Aorta (tissue), 5 donors: ENCODE measurements around the gene SLC12A4. TPM values are rescaled to one million over a fixed set of nuclear protein-coding genes. Genes with fewer than 3 reads are reported as not detected.
"Not testable (repeated sequence)": the region's sequence is repeated elsewhere in the genome, so short reads cannot be mapped to it uniquely, and the experiment has no call there.

Experiments
- ATAC-seq: fragments of 200-7000 bp; cut with Tn5 transposase; one replicate; pipeline ENCODE4 v1.9.1; 2022; ENCODE audit warnings: moderate library complexity; ENCODE audit not compliant: low FRiP score
- DNase-seq, 2 donors: peaks; one replicate each; pipeline ENCODE4 v3.0.0-alpha.2; 2020
- H3K27ac ChIP-seq, 2 donors: one replicate each; pipeline ENCODE4 v1.5.1; 2013; ENCODE audit warnings: low read length in 2 of 2, mild to moderate bottlenecking in 2 of 2, moderate library complexity in 2 of 2, control low read depth in 1 of 2, inconsistent platforms in 1 of 2, low read depth in 1 of 2
- H3K27me3 ChIP-seq, 2 donors: one replicate each; pipeline ENCODE4 v1.6.1; 2013; ENCODE audit warnings: control low read depth in 1 of 2, low read length in 1 of 2, mild to moderate bottlenecking in 1 of 2, moderate library complexity in 1 of 2; ENCODE audit not compliant: insufficient read depth in 2 of 2, control insufficient read depth in 1 of 2
- H3K36me3 ChIP-seq, 2 donors: one replicate each; pipeline ENCODE4 v1.6.1; 2013; ENCODE audit warnings: control low read depth in 1 of 2, low read length in 1 of 2, mild to moderate bottlenecking in 1 of 2; ENCODE audit not compliant: insufficient read depth in 2 of 2, control insufficient read depth in 1 of 2
- H3K4me1 ChIP-seq, 2 donors: one replicate each; pipeline ENCODE4 v1.6.1; 2013; ENCODE audit warnings: low read length in 2 of 2, control low read depth in 1 of 2, mild to moderate bottlenecking in 1 of 2, moderate library complexity in 1 of 2; ENCODE audit not compliant: insufficient read depth in 2 of 2, control insufficient read depth in 1 of 2
- H3K4me3 ChIP-seq, 2 donors: one replicate each; pipeline ENCODE4 v1.5.1; 2013; ENCODE audit warnings: low read length in 2 of 2, control low read depth in 1 of 2, mild to moderate bottlenecking in 1 of 2
- H3K9me3 ChIP-seq: one replicate; pipeline ENCODE4 v1.6.1; 2013; ENCODE audit warnings: mild to moderate bottlenecking, low read length; ENCODE audit not compliant: control insufficient read depth
- WGBS, 2 donors: extraction: QIAGEN DNeasy Blood & Tissue Kit; methylation state at CpG; one replicate each; pipeline ENCODE4 v1.1.7; 2013; 5-methylcytosine and 5-hydroxymethylcytosine counted together
- intact Hi-C, 2 donors: fragments of 100-400 bp; cut with DNase I; formaldehyde crosslinking; loops; one replicate each; pipeline versions ENCODE4 v1.14.2 to v1.15.0; 2022
- polyA plus RNA-seq, 2 donors: library from polyadenylated mRNA; stranded (reverse); fragments of 200-250 nt; gene quantifications; one replicate each; pipeline ENCODE4 v1.2.3, GENCODE V29; 2013
- total RNA-seq, 2 donors: library from RNA; stranded (reverse); fragmentation: NEBNext Ultra II Directional; extraction: Animal tissue kit (Norgen Biotek cat#: 25700); gene quantifications; one replicate each; pipeline ENCODE4 v1.2.1, GENCODE V29; 2021
- donor health status: healthy with polysubstance abuse.
- donor health status: Bipolar disorder and iron deficiency.
- donor health status: DM: no; HTN: no; CAD: no.
- donor health status: DM: no; HTN: no; CAD: no.
- donor health status: DM: yes; HTN: yes; CAD: no.

Gene SLC12A4
- total and polyA plus RNA-seq, 4 donors: 15.8 to 139 (median 106) TPM

- no peaks in the 10 kb centered on the region for H3K4me1 ChIP-seq
- ATAC-seq: no peak
- H3K9me3 ChIP-seq: no peaks in the 10 kb centered on the region
- 68 to 71% methylated on average over 4 of the region's 4 CpGs for WGBS, 2 donors
- intact Hi-C loops: no loop called here
- H3K27ac ChIP-seq: no peak overlapping the region
- H3K27me3 ChIP-seq: no peaks in the 10 kb centered on the region
- no peaks in the 10 kb centered on the region for H3K36me3 ChIP-seq
- DNase-seq: no peak
- H3K4me3 ChIP-seq: no peak overlapping the region
Measured at GRCh38 chr16:67917852-67918236, 50.6 kb downstream of the SLC12A4 start.

DNA sequence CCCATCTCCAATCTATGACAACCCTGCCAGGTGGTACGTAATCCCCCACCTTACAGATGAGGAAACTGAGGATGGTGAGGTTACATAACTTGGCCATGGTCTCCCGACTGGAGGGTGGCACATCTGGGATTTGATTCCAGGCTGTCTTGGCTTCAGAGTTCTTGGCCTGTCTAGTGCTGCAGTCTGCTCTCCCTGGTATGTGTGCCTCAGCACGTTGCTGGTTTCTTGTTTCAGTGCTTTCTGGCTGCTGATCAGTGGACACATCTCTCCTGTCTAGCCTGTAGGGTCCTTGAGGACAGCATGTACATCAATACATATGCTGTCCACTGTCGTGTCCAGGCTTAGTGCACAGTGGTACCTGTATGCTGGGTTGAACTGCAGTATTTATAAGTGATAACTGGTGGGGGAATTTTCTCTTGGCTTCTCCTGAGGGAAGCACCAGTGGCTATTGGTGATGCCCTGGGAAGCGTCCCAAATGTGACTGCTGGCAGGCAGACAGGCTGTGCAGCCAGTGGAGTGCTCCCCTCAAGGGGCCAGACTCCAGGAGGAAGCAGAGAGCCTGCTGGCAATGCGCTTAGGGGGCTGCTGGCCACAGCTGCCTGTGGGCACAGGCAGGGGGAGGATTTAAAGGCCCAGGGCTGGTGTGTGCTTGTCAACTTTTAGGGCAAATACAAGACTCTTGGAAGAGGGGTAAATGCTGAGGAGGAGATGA is 51.1 kb downstream of the SLC12A4 start:
- 7 to 12% methylated on average over 6 of the region's 6 CpGs for WGBS, 2 donors
- peak overlapping the region in 1 of 2 donors; percentile 13 for H3K27ac ChIP-seq
- no peaks in the 10 kb centered on the region for H3K36me3 ChIP-seq
- ATAC-seq (peak; percentile 20), DNase-seq (no peak)
- H3K9me3 ChIP-seq: no peaks in the 10 kb centered on the region
- H3K4me3 ChIP-seq: no peak overlapping the region
- no peaks in the 10 kb centered on the region for H3K27me3 ChIP-seq
- H3K4me1 ChIP-seq: no peaks in the 10 kb centered on the region
- intact Hi-C loops: no loop called here

DNA sequence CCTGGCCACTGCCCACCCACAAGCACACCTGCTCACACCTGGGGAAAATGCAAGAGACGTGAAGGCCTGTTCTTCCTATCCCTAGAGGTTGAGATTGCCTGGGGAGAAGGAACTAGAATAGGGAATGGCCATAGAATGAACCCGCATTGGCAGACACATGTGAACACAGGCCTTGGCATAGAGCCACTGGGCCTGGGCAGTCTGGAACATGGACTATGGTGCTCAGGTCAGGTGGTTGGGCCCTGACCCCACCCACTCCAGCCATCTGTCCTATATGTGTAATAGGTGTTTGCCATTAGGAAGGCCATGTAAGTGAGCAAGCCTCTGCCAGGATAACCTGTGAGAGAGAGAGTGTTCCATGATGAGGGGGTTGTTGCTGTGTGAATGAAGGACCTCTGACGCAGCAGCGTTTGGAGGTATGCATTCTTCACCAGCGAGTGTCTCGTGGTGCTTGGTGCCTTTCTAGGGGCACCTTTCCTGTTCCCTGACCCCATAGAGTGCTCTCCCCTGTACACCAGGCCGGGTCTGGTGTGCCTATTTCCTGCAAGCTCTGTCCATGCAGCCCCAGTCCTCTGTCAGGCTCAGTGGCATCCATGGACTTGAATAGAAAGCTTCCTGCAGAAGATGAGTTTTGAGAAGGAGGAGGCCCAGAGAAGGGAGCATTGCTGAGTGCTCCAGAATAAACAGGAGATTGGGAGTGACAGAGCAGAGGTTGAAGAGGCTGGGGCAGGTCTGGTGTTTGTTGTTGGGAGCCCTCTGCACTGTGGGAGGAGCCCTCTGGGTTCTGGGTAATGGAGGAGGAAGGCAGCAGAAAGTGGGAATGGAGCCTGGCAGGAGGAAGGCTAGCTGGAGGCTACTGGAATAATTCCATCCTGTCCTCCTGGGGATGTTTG is 52.4 kb downstream of the SLC12A4 start:
- Histone ChIP-seq H3K4me3 (no peak overlapping the region), H3K27ac (no peak overlapping the region), H3K9me3 (no peaks in the 10 kb centered on the region), H3K27me3 (no peaks in the 10 kb centered on the region), H3K36me3 (no peaks in the 10 kb centered on the region), H3K4me1 (no peaks in the 10 kb centered on the region)
- WGBS, 2 donors: 69 to 77% methylated on average over 7 of the region's 7 CpGs
- intact Hi-C loops: no loop called here
- ATAC-seq (no peak), DNase-seq (no peak)

- intact Hi-C loops, H3K36me3 ChIP-seq, H3K4me1 ChIP-seq: not testable (repeated sequence)
Measured at GRCh38 chr16:67915496-67915769, 53.0 kb downstream of the SLC12A4 start.

DNA sequence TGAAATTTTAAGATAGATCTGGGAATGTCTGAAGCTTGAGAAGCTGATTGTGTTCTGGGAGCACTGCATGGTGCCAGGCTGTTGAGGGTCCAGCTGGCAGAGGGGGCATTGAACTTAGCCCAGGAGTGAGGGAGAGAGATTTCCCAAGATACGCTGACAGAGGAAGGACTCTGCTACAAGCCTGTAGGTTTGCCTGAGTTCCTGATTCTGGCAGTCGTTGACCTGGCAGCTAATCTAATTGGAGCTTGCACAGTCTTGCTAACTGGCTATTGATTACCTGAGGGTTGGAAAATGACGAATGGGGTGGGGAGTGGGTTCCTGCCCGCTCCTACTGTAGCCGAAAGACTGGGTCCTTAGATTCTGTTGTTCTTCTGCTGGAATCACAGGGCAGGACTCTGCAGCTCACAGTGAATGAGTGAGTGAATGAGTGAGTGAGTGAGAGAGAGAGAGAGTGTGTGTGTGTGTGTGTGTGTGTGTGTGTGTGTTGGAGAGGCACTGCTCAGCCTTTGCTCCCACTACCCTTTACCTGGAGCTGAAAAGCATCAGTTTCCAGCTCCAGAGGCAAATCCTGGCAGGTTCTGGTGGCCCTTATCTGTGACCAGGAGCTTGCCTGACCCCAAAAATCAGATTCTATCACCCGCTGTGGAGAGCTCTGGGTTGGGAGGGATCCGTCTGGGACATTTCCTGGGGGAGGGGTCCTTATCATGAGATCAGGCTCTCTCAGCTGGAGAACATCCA is 53.5 kb downstream of the SLC12A4 start:
- DNase-seq (no peak), ATAC-seq (no peak)
- no peaks in the 10 kb centered on the region for H3K9me3 ChIP-seq
- intact Hi-C loops: no loop called here
- no peak overlapping the region for H3K27ac ChIP-seq
- no peaks in the 10 kb centered on the region for H3K27me3 ChIP-seq
- 58 to 70% methylated on average over 7 of the region's 7 CpGs for WGBS, 2 donors
- H3K4me1 ChIP-seq: no peaks in the 10 kb centered on the region
- H3K4me3 ChIP-seq: no peak overlapping the region
- no peaks in the 10 kb centered on the region for H3K36me3 ChIP-seq

More at GRCh38 chr16:67915496-67915769, 53.0 kb downstream of the SLC12A4 start:
- DNase-seq, ATAC-seq, H3K27me3 ChIP-seq, H3K27ac ChIP-seq, H3K4me3 ChIP-seq, H3K9me3 ChIP-seq: not testable (repeated sequence)
- WGBS, 2 donors: 58 to 77% methylated on average over 1 to 2 of the region's 2 CpGs

DNA sequence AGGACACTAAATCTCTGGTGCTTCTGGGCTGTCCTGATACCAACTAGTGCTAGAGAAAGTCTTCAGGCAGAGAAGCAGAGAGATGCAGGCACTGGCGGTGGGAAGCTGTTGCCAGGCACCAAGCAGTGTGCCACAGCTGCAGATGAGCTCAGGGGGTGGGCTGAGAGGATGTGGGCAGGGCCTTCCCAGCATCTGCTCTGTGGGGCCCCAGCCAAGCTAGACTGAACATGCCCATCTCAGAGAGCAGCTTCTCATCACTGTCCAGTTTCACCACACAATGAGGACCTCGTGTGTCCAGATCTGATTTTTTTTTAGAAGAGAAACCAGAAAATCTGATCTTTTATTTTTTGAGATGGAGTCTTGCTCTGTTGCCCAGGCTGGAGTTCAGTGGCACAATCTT is 58.3 kb downstream of the SLC12A4 start:
- peaks cover 0 to 7% of the 10 kb centered on the region in 2 donors for H3K36me3 ChIP-seq
- no peak overlapping the region for H3K27ac ChIP-seq
- WGBS, 2 donors: 66 to 67% methylated on average over 2 of the region's 2 CpGs
- H3K4me3 ChIP-seq: no peak overlapping the region
- no peak for ATAC-seq
- H3K9me3 ChIP-seq: no peaks in the 10 kb centered on the region
- no peak for DNase-seq
- intact Hi-C loops: no loop called here
- H3K4me1 ChIP-seq: no peaks in the 10 kb centered on the region
- no peaks in the 10 kb centered on the region for H3K27me3 ChIP-seq

DNA sequence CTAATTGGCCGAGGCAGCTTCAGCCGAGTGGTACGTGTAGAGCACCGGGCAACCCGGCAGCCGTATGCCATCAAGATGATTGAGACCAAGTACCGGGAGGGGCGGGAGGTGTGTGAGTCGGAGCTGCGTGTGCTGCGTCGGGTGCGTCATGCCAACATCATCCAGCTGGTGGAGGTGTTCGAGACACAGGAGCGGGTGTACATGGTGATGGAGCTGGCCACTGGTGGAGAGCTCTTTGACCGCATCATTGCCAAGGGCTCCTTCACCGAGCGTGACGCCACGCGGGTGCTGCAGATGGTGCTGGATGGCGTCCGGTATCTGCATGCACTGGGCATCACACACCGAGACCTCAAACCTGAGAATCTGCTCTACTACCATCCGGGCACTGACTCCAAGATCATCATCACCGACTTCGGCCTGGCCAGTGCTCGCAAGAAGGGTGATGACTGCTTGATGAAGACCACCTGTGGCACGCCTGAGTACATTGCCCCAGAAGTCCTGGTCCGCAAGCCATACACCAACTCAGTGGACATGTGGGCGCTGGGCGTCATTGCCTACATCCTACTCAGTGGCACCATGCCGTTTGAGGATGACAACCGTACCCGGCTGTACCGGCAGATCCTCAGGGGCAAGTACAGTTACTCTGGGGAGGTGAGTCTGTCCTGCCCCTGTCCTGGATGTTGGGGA is 59.2 kb downstream of the SLC12A4 start:
- Histone ChIP-seq H3K27me3 (no peaks in the 10 kb centered on the region), H3K36me3 (peaks cover 0 to 7% of the 10 kb centered on the region in 2 donors), H3K4me3 (no peak overlapping the region), H3K4me1 (no peaks in the 10 kb centered on the region), H3K27ac (no peak overlapping the region), H3K9me3 (no peaks in the 10 kb centered on the region)
- ATAC-seq: no peak
- intact Hi-C loops: no loop called here
- no peak for DNase-seq
- WGBS, 2 donors: 94% methylated on average over 36 of the region's 36 CpGs

DNA sequence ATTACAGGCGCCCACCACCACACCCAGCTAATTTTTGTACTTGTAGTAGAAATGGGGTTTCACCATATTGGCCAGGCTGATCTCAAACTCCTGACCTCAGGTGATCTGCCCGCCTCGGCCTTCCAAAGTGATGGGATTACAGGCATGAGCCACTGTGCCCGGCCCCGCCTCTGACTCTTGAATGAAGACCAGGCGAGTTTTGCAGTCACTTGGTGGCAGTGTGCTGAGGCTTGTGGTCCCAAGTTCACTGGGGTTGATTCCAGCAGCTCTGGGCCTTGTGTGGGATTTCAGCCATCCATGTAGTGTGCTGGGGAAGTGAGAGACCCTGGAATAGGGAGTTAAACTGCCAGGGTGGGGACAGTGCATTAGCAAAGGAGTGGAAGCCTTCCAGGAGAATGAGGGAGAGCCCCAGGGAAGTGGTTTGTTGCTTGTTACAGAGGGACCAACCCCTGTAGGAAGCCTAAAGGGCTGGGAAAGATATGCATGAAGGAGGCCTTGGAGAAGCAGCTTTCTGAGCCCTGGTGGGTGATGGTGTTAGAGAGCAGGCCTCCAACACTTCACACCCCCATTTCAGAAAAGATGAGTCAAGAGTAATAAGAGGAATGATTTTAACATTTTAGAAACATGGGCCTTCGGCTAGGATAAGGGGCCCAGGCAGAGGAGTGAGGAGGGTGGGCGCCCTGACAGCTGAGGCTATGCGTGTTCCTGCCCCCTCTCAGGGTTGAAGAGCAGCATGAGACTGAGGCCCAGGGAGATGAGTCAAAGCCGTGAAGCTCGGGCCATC is 60.8 kb downstream of the SLC12A4 start:
- no peak for ATAC-seq
- Histone ChIP-seq H3K27ac (no peak overlapping the region), H3K36me3 (peaks cover 0 to 7% of the 10 kb centered on the region in 2 donors), H3K9me3 (no peaks in the 10 kb centered on the region), H3K4me1 (no peaks in the 10 kb centered on the region), H3K27me3 (no peaks in the 10 kb centered on the region), H3K4me3 (no peak overlapping the region)
- DNase-seq: no peak
- 91% methylated on average over 11 of the region's 11 CpGs for WGBS, 2 donors
- intact Hi-C loops: no loop called here
